Coronary artery (tissue), 2 donors: ENCODE results near the gene TPSAB1.
"Not testable (repeated sequence)": the region's sequence is repeated elsewhere in the genome, so short reads cannot be mapped to it uniquely, and the experiment has no call there.

Source experiments
- DNase-seq: peaks from one replicate; pipeline ENCODE4 v3.0.0-alpha.2; 2017; ENCODE audit warnings: low spot score
- H3K27ac ChIP-seq, 2 donors: fragments of 200-600 bp; sonication (generic); one replicate each; pipeline ENCODE4 v1.5.1; 2016 to 2019
- H3K4me3 ChIP-seq: fragments of 200-600 bp; sonication (generic); 2 replicates; pipeline ENCODE4 v1.5.1; 2016; ENCODE audit warnings: mild to moderate bottlenecking, moderate library complexity
- TF ChIP-seq, protein P1 (sequence below): fragments of 200-600 bp; sonication (generic); IDR thresholded peaks from one replicate; pipeline ENCODE4 v1.5.1; 2019; ENCODE audit warnings: antibody characterized with exemption

Gene TPSAB1

DNA sequence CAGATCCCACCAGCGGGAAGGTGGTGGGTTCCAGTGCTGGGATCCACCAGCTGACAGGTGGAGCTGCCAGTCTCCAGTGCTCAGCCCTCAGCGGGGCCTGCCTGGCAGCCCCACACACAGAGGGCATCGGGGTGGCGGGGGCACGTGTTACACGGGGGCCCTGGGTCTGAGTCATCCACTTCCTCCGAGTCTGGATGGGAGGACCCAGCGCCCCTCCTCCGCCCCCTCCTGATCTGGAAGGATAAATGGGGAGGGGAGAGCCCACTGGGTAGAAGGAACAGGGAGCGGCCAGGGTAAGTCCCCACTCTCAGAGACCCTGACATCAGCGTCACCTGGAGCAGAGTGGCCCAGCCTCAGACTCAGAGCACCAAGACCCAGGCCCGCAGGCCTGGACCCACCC lies at the start of gene TPSAB1:
Gene TPSAB1 (plus strand): TSS at position 270 of the 400 bp plus-strand sequence. CDS start 234 bp downstream, outside the sequence.
- H3K27ac ChIP-seq, DNase-seq, H3K4me3 ChIP-seq: not testable (repeated sequence)

DNA sequence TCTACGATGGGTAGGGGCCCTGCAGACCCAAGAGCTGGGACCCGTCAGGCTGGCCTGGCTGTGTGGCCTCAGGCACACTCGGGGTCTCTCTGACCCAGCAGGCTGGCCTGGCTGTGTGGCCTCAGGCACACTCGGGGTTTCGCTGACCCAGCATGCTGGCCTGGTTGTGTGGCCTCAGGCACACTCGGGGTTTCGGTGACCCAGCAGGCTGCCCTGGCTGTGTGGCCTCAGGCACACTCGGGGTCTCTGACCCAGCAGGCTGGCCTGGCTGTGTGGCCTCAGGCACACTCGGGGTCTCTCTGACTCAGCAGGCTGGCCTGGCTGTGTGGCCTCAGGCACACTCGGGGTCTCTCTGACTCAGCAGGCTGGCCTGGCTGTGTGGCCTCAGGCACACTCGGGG lies 49.7 kb upstream of the TPSAB1 start:
- not testable (repeated sequence) for H3K4me3 ChIP-seq, DNase-seq, H3K27ac ChIP-seq

DNA sequence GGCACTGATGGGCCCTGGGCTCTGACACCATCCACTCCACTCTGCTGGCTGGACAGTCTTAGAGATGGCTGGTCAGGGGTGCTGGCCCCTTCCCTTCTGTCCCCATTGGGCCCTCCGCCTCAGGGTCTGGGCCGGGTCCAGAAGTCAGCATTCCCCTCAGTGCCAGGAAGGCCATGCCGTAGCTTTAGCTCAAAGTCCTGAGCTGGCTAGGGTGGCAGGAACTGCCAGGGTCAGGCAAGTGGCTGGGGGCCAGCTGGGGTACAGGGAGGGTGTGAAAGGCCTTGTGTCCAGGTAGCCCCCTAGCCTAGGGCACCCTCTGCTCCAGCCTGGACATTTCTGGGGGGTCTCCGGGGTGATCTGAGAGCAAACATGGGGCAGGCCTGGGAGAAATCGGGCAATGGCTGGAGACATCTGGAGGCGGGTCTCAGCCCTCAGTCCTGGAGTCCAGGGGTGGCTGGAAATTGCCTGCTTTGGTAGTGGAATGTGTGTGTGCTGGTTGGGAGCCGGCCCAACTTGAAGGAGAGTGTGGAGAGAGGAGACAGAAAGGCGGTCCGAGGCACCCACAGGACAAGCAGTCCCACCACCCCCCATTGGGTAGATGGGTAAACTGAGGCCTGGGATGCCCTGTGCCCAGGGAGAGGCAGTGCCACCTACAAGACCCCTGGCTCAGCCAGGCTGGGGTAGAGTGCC lies 48.0 kb upstream of the TPSAB1 start:
- Histone ChIP-seq H3K27ac (peak overlapping the region; percentile 48 to 53), H3K4me3 (no peak overlapping the region)
- TF ChIP-seq, protein P1, sequence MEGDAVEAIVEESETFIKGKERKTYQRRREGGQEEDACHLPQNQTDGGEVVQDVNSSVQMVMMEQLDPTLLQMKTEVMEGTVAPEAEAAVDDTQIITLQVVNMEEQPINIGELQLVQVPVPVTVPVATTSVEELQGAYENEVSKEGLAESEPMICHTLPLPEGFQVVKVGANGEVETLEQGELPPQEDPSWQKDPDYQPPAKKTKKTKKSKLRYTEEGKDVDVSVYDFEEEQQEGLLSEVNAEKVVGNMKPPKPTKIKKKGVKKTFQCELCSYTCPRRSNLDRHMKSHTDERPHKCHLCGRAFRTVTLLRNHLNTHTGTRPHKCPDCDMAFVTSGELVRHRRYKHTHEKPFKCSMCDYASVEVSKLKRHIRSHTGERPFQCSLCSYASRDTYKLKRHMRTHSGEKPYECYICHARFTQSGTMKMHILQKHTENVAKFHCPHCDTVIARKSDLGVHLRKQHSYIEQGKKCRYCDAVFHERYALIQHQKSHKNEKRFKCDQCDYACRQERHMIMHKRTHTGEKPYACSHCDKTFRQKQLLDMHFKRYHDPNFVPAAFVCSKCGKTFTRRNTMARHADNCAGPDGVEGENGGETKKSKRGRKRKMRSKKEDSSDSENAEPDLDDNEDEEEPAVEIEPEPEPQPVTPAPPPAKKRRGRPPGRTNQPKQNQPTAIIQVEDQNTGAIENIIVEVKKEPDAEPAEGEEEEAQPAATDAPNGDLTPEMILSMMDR = no peak
- no peak for DNase-seq

DNA sequence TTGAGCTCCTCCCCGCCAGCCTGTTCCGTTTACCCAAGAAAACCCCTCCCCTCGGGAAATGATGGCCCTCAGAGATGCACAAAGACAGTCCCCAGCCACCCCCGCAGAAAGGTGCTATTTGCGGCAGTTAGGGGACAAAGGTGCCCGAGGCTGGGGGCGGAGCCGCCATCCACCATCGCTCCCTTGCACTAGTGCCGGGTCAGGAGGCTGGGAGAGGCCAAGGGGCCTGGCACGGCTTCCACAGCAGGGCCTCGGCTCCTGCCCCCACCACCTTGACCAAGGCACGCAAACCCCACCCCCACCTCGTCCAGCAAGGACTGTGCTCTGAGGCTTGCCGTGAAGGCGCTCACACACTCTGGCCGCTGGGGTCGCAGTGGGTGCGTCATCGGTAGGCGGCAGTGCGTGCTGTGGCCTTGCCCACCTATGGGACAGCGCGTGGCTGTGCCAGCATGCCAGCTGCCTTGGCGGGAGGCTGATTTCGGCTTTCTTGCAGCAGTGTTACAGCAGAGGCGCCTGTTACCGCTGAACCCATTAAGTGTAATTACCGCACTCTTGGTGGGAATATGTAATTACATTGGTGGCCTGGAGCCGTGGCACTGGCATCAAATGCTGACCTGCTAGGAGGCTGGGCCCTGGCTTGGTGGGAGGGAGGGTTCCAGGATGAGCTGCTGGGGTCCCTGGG lies 47.2 kb upstream of the TPSAB1 start:
- TF ChIP-seq, protein P1 = no peak
- Histone ChIP-seq H3K4me3 (no peak overlapping the region), H3K27ac (no peak overlapping the region)
- DNase-seq = no peak

DNA sequence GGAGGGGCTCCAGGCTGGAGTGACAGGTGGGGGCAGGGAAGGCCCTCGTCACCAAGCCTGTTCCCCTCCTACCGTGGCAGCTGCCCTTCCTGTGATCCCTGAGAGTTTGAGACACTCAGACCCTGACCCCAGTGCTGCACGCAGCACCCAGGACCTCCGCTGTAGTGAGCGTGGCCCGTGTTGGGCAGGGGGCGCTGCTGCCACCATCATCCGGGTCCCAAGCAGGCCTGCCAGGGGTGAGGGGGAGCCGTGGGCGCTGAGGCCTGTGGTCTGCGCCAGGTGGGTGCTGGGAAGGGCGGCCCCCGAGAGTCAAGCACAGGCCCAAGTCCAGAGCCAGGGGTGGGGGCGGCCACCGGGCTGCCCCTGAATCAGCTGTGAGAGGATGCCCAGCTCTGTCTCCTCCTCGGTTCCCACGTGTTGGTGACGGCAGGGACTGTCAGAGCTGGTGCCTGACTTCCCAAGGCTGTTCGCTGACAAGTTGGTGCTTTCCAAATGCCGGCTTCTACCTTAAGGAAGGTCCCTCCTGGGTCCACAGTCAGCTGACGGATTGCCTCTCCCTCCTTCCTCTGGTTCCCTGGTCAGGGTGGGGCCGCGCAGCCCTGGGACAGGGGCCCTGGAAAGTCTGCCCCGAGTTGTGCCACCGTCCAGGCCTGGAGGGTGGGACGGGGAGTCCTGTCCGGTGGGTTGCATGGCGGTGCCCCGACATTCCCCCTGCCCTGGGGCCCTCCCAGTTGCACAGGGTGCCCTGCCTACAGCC lies 46.5 kb upstream of the TPSAB1 start:
- H3K27ac ChIP-seq = no peak overlapping the region
- TF ChIP-seq, protein P1 = no peak
- H3K4me3 ChIP-seq = no peak overlapping the region
- no peak for DNase-seq

DNA sequence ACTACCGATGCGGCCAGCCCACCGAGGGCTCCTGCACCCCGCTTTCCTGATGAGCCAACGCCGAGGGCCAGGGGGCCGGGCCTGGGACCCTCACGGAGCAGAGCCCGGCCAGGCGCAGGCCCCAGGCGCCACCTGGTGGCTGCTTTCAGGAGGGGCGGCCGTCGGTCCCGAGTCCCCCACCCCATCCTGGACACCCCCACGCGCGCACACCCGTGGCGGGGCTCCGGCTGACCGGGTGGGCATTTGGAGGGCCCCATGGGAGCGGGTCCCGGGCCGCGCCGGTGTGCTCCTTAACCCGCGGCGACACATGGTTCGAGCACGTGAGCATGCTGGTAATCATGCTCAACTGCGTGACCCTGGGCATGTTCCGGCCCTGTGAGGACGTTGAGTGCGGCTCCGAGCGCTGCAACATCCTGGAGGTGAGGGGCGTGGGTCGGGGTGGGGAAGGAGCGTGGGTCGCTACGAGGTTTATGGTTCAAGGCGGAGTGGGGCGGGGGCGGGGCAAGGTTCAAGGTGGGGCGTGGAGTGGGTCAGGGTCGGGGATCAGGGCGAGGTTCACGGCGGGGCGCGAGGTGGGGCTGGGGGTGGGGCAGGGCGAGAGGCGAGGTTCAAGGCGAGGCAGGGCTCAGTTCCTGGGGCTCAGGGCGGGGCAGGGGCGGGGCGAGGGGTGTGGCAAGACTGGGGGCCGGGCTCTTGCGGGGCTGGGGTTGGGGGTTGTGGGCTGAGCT lies 45.7 kb upstream of the TPSAB1 start:
- TF ChIP-seq, protein P1 = peak; percentile 83
- Histone ChIP-seq H3K27ac (no peak overlapping the region), H3K4me3 (no peak overlapping the region)
- no peak for DNase-seq

DNA sequence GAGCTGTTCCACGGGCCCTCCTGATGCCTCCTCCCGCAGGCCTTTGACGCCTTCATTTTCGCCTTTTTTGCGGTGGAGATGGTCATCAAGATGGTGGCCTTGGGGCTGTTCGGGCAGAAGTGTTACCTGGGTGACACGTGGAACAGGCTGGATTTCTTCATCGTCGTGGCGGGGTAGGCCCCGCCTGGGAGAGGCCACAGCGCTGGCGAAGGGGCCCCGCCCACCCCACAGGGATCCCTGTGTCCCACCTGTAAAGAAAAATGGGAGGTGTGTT lies 45.2 kb upstream of the TPSAB1 start:
- H3K27ac ChIP-seq = no peak overlapping the region
- TF ChIP-seq, protein P1 = no peak
- no peak overlapping the region for H3K4me3 ChIP-seq
- no peak for DNase-seq
